ENCODE results near the gene RPL3.

RPL3 gene

DNA sequence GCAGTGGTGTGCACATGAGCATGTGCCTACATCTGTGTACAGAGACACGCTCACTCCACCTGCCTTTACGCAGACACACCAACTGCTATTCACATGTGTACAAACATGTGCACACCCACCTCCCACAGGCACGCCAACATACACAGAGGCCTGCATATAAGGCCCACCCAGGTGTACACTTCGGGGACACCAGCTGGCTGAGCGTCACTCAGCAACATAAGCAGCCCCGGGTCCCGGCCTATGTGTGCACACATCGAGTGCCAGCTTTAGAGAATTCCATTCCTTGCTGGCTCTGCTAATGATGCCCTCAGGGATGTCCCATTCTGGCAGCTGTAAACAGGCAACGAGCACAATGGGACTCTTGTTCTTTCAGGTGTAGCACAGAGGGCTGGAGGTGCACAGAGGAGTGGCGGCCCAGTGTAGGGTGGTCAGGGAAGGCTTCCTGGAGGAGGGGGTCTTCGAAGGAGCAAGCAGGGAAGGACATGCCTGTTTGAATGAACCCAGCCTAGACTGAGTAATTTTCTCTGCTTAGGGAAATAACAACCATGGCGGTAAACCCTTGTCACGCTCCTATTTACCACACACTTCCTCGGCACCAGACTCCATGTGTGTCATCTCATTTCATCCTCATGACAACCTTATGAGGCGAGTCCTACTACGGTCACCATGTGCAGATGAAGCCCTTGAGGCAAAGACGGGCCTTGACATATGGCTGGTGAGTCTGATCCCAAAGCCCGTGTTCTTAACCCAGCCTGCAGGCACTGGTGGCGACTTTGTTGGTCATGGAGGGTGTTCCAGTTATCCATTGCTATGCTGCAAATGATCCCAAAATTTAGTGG, 35.1 kb downstream of the RPL3 start:
- FAIRE-seq, result no peak
- no peak for TF ChIP-seq TAF1 (IDR thresholded peaks at IDR 0.05; ENCODE audit: borderline replicate concordance, low read depth, low read length)
- no peak for TF ChIP-seq POLR2A (IDR thresholded peaks at IDR 0.05; ENCODE audit: low read depth, low read length)
- no peak for TF ChIP-seq POLR2AphosphoS5 (IDR thresholded peaks at IDR 0.05; ENCODE audit: low read depth, low read length)
- no peak for DNase-seq (ENCODE audit: insufficient read length)

DNA sequence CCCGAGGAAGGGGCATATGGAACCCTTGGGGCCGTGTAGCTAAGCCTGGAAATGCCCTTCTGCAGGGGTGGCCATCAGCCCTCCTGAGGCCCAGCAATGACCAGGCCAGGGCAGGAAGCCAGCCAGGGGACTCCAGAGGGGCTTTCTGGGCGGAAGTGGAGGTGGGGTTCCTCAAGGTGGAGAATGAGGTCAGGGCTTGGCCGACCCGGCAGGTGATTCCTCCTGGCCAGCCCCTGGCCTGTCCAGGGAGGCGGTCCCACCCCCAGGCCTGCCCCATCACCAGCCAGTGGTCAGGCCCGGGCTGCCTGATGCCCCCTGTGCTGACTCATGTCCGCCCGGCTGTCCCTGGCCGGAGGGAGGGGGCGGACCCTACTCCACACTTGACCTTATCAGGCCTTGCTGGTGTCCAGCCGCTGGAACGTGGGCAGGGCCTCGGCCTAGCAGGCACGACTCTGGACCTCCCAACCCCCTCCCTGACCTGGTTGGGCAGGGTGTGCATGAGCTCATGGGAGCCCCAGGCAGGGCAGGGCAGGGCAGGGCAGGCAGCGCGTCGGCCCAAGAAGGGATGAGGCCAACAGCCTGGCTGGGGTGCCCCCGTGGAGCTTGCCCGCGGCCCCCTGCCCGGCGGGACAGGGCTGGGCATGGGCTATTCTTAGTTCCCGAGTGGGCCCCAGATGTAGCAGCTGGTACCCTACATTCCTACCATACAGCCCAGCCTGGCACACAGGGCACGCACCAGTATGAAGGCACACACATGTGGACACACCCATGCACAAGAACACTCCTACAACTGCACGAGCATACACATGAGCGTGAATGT, 35.9 kb downstream of the RPL3 start:
- TF ChIP-seq TAF1 (IDR thresholded peaks at IDR 0.05; ENCODE audit: borderline replicate concordance, low read depth, low read length) (no peak), POLR2A (IDR thresholded peaks at IDR 0.05; ENCODE audit: low read depth, low read length) (no peak), POLR2AphosphoS5 (IDR thresholded peaks at IDR 0.05; ENCODE audit: low read depth, low read length) (no peak)
- FAIRE-seq (no peak), DNase-seq (ENCODE audit: insufficient read length) (no peak)

DNA sequence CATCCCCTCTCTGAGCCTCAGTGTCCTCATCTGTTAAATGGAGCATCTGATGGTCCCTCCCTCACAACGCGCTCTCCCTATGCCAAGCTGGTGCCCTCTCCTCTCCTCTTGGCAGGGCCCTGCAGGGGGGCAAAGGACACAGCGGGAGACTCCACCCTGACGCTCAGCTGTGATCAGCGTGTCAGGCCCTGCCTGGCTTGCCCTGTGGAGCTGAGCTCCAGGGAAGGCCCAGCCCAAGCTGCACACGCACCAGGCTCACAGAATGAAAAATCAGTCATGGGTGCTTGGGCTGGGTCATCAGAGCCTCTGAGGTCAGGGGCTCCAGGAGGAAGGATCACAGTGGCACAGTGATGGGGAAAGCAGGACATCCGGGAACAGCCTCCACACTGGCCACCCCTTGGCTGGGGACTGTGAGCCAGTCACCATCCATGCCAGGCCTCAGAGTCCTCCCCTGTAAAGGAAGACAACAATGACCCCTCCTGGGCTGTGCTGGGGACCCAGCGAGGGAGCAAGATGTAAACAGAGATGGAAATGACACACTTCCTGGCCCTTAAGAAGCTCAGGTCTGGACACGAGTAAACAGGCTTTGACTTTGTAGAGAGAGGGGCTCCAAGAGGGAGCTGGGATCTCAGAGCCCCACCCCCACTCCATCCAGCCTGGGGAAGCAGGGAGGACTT, 36.6 kb downstream of the RPL3 start:
- DNase-seq (ENCODE audit: insufficient read length), result no peak
- TF ChIP-seq POLR2A (IDR thresholded peaks at IDR 0.05; ENCODE audit: low read depth, low read length) (no peak), TAF1 (IDR thresholded peaks at IDR 0.05; ENCODE audit: borderline replicate concordance, low read depth, low read length) (no peak), POLR2AphosphoS5 (IDR thresholded peaks at IDR 0.05; ENCODE audit: low read depth, low read length) (no peak)
- no peak for FAIRE-seq

DNA sequence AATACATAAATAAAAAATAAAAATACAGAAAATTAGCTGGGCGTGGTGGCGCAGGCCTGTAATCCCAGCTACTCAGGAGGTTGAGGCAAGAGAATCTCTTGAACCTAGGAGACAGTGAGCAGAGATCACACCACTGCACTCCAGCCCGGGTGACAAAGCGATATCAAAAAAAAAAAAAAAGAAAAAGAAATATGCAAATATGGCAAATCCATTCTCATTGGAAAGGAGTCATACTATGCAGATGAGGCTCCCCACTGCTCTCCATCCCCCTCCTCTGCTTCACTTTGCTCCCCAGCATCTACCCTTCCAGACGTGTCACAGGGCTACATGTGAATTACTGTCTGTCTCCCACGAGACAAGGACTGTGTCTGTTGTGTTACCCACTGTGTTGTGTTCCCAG, 38.3 kb downstream of the RPL3 start:
- no peak for DNase-seq (ENCODE audit: insufficient read length)
- no peak for FAIRE-seq
- no peak for TF ChIP-seq TAF1 (IDR thresholded peaks at IDR 0.05; ENCODE audit: borderline replicate concordance, low read depth, low read length)
- no peak for TF ChIP-seq POLR2A (IDR thresholded peaks at IDR 0.05; ENCODE audit: low read depth, low read length)
- no peak for TF ChIP-seq POLR2AphosphoS5 (IDR thresholded peaks at IDR 0.05; ENCODE audit: low read depth, low read length)

DNA sequence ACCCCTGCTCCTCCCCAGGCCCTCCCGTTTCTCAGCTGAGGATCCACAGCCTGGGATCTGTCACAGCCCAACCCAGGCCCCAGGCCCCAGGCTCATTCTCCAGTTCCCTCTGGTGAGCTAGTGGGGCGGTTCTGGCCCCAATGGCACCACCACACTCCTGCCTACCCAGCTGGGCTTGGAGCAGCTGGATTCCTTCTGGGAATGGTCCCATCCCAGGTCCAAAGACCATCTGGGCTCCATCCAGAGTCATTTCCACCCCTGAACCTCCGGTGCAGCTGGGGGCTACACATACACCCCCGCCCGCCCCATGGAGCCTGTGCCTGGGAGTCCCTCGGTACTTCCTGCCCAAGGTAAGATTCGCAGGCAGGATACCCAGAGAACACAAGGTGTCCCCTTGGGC, 39.2 kb downstream of the RPL3 start:
- TF ChIP-seq TAF1 (IDR thresholded peaks at IDR 0.05; ENCODE audit: borderline replicate concordance, low read depth, low read length) (no peak), POLR2AphosphoS5 (IDR thresholded peaks at IDR 0.05; ENCODE audit: low read depth, low read length) (no peak), POLR2A (IDR thresholded peaks at IDR 0.05; ENCODE audit: low read depth, low read length) (no peak)
- no peak for FAIRE-seq
- no peak for DNase-seq (ENCODE audit: insufficient read length)

DNA sequence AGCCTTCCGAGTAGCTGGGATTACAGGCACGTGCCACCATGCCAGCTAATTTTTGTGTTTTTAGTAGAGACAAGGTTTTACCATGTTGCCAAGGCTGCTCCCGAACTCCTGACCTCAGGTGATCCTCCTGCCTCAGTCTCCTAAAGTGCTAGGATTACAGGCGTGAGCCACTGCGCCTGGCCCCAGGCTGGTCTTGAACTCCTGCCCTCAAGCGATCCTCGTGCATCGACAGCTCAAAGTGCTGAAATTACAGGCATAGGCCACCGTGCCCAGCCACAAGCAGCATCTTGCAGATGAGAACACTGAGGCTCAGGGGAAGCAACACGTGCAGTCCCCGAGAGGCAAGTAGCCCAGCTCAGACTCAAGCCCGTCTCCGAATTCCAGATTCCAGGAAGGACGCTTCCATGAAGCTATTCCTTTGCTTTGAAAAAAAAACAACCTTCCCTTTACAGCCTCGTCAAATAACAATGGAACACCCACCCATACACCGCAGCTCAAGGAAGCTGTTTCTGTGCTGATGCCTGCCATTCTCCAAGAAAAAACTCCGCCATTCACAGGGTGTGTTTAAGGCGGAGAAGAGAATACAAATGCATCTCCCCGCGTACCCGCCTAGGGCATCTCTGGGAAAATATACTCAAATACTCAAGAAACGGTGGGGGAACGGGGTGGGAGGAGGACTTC, 40.1 kb downstream of the RPL3 start:
- TF ChIP-seq POLR2AphosphoS5 (IDR thresholded peaks at IDR 0.05; ENCODE audit: low read depth, low read length) (no peak), POLR2A (IDR thresholded peaks at IDR 0.05; ENCODE audit: low read depth, low read length) (no peak), TAF1 (IDR thresholded peaks at IDR 0.05; ENCODE audit: borderline replicate concordance, low read depth, low read length) (no peak)
- FAIRE-seq (no peak), DNase-seq (ENCODE audit: insufficient read length) (no peak)

DNA sequence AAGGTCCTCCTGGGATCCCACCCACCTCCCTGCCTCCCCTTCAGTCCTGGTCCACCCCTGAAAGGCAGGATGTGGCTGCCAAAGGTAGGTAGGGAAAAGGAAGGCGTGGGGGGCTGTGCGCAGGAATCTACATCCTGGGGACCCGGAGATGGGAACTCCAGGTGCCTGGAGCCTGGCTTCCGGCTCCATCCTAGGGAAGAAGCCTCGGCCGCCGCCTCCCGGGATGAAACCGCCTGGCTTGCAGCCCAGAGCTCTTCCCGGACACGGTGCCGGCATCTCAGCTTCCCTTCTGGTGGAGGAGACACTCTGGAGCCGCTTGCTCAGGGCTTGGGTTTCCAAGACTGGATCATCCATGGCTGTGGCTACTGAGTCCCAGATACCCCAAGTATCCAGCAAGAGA, 41.4 kb downstream of the RPL3 start:
- TF ChIP-seq POLR2AphosphoS5 (IDR thresholded peaks at IDR 0.05; ENCODE audit: low read depth, low read length), result no peak
- TF ChIP-seq POLR2A (IDR thresholded peaks at IDR 0.05; ENCODE audit: low read depth, low read length), result no peak
- no peak for DNase-seq (ENCODE audit: insufficient read length)
- no peak for FAIRE-seq

DNA sequence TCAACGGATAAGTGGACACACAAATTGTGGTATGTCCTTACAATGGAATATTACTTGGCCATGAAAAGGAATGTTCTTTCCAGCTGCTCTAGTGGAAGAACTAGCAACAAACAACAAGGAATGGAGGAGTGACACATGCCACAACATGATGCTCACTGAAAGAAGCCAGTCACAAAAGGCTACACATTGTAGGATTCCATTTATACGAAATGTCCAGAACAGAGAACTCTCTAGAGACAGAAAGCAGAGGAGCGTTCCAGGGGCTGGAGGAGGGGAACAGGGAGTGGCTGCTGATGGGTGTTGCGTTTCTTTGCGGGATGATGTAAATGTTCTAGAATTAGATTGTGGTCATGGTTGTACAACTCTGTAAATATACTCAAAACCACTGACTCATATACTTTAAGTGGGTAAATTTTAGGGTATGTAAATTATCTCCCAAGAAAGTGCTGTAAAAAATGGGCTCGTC, 42.2 kb downstream of the RPL3 start:
- no peak for TF ChIP-seq POLR2A (IDR thresholded peaks at IDR 0.05; ENCODE audit: low read depth, low read length)
- TF ChIP-seq TAF1 (IDR thresholded peaks at IDR 0.05; ENCODE audit: borderline replicate concordance, low read depth, low read length), result no peak
- TF ChIP-seq POLR2AphosphoS5 (IDR thresholded peaks at IDR 0.05; ENCODE audit: low read depth, low read length), result no peak
- DNase-seq (ENCODE audit: insufficient read length) (no peak), FAIRE-seq (no peak)

DNA sequence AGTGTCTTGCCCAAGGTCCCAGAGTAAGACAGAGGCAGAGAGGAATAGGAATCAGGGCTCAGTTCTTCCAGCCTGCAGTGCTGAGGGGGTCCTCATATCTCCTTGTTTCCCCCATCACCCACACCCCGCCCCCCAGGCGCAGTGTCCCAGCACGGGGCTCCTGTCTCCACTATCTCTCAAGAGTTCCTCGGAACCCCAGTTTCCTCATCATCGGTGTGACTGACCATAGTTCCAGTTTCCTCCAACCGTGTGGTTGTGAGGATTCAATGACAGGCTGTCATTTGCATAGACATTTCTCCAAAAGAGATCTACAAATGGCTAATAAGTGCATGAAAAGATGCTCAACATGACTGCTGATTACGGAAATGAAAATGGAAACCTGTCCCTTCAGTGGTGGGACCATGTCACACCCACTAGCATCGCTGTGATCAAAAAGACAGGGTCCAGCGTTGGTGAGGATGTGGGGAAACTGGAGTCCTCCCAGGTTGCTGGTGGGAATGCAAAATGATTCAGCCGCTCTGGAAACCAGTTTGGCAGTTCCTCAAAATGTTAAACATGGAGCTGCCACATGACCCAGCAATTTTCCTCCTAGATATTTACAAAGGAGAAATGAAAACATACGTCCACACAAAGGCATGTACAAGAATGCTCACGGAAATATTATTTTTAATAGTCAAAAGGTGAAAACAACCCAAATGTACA, 42.8 kb downstream of the RPL3 start:
- FAIRE-seq, result peak; percentile 82
- TF ChIP-seq POLR2AphosphoS5 (IDR thresholded peaks at IDR 0.05; ENCODE audit: low read depth, low read length), result no peak
- TF ChIP-seq POLR2A (IDR thresholded peaks at IDR 0.05; ENCODE audit: low read depth, low read length), result no peak
- TF ChIP-seq TAF1 (IDR thresholded peaks at IDR 0.05; ENCODE audit: borderline replicate concordance, low read depth, low read length), result no peak

DNA sequence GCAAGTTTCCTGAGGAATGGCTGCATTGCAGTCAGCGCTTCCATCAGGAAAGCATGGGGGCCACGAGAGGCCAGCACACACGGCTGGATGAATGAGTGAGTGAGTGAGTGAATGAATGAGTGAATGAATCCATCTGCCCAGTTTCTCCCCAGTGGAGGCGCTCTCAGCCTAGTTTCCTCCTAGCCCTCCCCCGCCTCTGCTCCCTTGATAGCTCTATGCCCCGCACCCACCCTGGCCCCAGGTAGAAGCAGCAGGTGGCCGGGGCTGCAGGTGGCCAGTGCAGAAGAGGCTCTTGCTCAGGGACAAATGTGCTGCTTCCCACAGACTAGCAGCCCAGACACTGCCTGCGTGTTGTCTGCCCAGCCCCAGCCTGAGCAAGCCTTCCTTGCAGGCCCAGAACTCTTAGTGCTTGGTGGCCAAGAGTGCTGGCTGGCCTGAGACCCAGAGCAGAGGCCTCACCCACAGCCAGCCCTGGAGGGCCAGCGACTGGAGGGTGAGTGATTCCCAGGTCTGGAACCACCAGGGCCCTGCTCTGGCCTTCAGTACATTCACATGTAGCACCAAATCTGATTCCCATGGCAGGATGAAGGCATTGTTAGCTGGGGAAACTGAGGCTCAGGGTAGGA, 43.5 kb downstream of the RPL3 start:
- no peak for TF ChIP-seq POLR2A (IDR thresholded peaks at IDR 0.05; ENCODE audit: low read depth, low read length)
- TF ChIP-seq TAF1 (IDR thresholded peaks at IDR 0.05; ENCODE audit: borderline replicate concordance, low read depth, low read length), result no peak
- TF ChIP-seq POLR2AphosphoS5 (IDR thresholded peaks at IDR 0.05; ENCODE audit: low read depth, low read length), result no peak

More for the DNA sequence above, 42.8 kb downstream of the RPL3 start:
- no peak for DNase-seq (ENCODE audit: insufficient read length)

More for the DNA sequence above, 43.5 kb downstream of the RPL3 start:
- DNase-seq (ENCODE audit: insufficient read length), result no peak
- no peak for FAIRE-seq

Data from GM12892 (cell line).